Gastrocnemius medialis (tissue), 4 donors: ENCODE data around the gene BRS3.

Experiments
- CTCF ChIP-seq, 5 experiments: fragments of 450-650 bp in 3 of 5; fragments of 200-600 bp in 2 of 5; sonication (generic) in 2 of 5; IDR thresholded peaks in 4 of 5; conservative IDR thresholded peaks in 1 of 5; 1 replicate in 4 of 5; 2 replicates in 1 of 5; pipeline ENCODE4 v1.5.1; 2016 to 2019; ENCODE audit warnings: antibody characterized with exemption in 5 of 5, mild to moderate bottlenecking in 3 of 5, moderate library complexity in 3 of 5
- POLR2A ChIP-seq, 2 donors: fragments of 450-650 bp; IDR thresholded peaks; one replicate each; pipeline ENCODE4 v1.6.1; 2017; ENCODE audit warnings: antibody characterized with exemption in 2 of 2, mild to moderate bottlenecking in 2 of 2, moderate library complexity in 2 of 2

- no peak for TF ChIP-seq CTCF (IDR thresholded peaks at IDR 0.05 in 4 of 5, conservative IDR thresholded peaks at IDR 0.05 in 1 of 5)
- TF ChIP-seq POLR2A (IDR thresholded peaks at IDR 0.05): no peak
Observed at GRCh38 chrX:136529795-136530194, 42.0 kb downstream of the BRS3 start.
